ENCODE measurements around the gene SLC16A4.

GRCh38 chr1:110426854-110427253 is 36.0 kb upstream of the SLC16A4 start:
- TF ChIP-seq CTCF (IDR thresholded peaks at IDR 0.05) (no peak), POLR2A (IDR thresholded peaks at IDR 0.05) (no peak), POLR2AphosphoS5 (IDR thresholded peaks at IDR 0.05) (no peak), EP300 (IDR thresholded peaks at IDR 0.05) (no peak)

Measured in stomach (tissue), 4 donors.